ENCODE measurements around the gene SSBP3. TPM values are rescaled to one million over a fixed set of nuclear protein-coding genes. Genes with fewer than 3 reads are reported as not detected.

SSBP3 gene
- total RNA-seq, 2 donors from 2014 or later = 41.8 to 56.1 TPM

DNA sequence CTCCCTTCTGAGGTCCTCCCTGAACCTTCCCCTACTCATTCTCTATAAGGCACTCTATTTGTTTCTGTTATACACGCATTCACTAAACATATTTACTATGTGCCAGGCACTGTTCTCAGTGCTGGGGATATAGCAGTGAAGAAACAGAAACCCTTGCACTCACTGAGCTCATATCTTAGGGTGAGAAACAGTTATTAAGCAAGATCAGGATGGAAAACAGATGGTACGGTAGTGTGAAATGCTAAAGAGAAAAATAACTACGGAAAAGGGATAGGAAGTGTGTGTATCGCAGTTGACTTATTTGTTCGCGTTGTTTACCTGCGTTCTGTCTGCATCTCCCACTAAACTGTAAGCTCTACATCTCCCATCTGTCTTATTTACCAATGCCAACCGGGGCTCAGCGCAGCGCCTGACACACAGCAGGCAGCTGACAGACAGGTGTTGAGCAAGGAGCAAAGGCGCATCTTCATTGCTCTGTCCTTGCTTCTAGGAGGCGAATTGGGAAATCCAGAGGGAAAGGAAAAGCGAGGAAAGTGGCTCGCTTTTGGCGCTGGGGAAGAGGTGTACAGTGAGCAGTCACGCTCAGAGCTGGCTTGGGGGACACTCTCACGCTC lies 206.9 kb downstream of the SSBP3 start:
- DNase-seq (ENCODE audit: low spot score) = no peak
- intact Hi-C loops (cut with DNase I) = loop anchor here in 1 of 2 donors (10.0 kb wide), 2 partner anchors 74 to 206 kb away; partner anchors contain the start of gene SSBP3

DNA sequence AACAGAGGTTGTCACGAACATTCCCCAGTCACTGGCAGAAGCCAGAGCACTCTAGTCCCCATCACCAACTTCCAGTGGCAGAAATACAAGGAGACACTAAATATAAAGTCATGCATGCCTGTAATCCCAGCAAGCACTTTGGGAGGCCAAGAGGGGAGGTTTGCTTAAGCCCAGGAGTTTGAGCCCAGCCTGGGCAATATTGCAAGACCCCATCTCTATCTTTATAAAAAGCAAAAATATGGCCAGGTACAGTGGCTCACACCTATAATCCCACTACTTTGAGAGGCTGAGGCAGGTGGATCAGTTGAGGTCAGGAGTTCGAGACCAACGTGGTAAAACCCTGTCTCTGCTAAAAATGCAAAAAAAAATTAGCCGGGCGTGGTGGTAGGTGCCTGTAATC lies 212.7 kb downstream of the SSBP3 start:
- DNase-seq (ENCODE audit: low spot score) = no peak
- intact Hi-C loops (cut with DNase I) = loop anchor here in 1 of 2 donors (10.0 kb wide), 2 partner anchors 69 to 211 kb away; partner anchors contain the start of gene SSBP3

DNA sequence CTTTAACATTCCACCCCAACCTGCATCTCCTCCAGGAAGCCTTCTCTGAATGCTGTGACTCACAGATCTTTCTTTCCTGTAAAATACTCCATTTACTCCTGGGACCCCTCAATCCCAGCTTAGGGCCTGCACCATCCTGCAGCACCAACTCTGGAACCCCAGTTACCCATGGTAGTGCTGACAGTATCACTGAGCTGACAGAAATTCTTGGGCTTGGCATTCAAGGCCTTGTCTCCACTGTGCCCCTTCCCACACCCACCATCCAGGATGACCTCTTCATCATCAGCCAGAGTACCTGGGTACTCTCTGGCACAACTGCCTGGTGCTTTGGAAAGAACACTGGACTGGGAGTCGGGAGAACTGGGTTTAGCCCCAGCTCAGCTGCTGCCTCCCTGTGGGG lies 214.7 kb downstream of the SSBP3 start:
- no peak for DNase-seq (ENCODE audit: low spot score)
- intact Hi-C loops (cut with DNase I) = loop anchor here in 1 of 2 donors (10.0 kb wide), 2 partner anchors 67 to 213 kb away; partner anchors contain the start of gene SSBP3

DNA sequence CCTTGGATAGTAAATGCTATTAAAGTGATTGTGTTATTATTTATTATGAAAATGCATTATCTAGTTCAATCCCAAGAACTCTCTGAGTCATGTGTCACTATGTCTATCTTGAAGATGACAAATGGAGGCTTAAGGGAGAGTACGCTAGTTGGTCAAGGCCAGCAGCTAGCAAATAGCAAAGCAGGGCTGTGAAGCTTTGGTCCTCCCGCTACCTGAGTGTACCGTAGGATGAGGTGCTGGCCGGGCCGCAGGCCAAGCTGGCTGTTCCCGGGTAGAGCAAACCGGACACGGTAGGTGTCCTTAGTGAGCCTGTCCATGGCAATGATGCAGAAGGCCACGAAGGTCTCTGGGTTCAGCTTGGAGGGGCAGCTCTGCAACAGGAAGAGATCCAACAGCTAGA lies 215.7 kb downstream of the SSBP3 start:
- DNase-seq (ENCODE audit: low spot score) = no peak
- intact Hi-C loops (cut with DNase I) = loop anchor here in 1 of 2 donors (10.0 kb wide), 2 partner anchors 66 to 214 kb away; partner anchors contain the start of gene SSBP3

DNA sequence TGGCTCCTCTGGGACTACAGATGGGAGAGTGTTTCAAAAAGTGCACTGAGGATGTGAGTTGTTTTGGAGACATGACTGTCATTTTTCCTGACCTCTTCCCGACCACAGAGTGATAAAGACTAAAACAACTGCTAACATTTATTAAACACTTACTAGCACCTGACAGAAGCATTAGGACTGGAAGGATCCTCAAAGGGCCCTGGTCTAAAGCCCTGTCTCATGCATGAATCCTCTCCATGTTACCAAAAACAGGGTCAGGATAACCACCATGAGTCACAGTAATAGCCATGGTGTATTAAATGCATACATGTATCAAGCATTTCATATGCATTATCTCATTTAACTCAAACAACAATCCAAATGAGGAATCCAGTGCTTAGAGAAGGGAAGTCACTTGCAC lies 217.9 kb downstream of the SSBP3 start:
- no peak for DNase-seq (ENCODE audit: low spot score)
- intact Hi-C loops (cut with DNase I) = no loop called here

DNA sequence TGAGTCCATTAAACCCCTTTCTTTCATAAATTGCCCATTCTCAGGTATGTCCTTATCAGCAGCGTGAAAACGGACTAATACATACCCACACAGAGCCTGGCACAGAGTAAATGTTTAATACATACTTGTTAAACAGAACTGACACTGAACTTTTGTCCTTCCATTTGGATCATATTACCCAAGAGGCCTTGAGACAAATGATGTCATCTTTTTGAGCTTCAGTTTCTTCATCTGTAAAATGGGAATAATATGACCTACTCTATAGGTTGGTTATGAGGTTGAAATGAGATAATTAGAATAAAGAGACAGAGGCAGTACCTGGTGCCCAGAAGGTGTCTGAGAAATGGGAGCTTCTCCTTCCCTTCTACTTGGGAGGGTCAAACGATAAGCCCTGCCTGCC lies 220.1 kb downstream of the SSBP3 start:
- no peak for DNase-seq (ENCODE audit: low spot score)
- intact Hi-C loops (cut with DNase I) = no loop called here

- intact Hi-C loops (cut with DNase I) = no loop called here
- DNase-seq (ENCODE audit: low spot score) = no peak
Measured at GRCh38 chr1:54180701-54181360, 225.4 kb downstream of the SSBP3 start.

DNA sequence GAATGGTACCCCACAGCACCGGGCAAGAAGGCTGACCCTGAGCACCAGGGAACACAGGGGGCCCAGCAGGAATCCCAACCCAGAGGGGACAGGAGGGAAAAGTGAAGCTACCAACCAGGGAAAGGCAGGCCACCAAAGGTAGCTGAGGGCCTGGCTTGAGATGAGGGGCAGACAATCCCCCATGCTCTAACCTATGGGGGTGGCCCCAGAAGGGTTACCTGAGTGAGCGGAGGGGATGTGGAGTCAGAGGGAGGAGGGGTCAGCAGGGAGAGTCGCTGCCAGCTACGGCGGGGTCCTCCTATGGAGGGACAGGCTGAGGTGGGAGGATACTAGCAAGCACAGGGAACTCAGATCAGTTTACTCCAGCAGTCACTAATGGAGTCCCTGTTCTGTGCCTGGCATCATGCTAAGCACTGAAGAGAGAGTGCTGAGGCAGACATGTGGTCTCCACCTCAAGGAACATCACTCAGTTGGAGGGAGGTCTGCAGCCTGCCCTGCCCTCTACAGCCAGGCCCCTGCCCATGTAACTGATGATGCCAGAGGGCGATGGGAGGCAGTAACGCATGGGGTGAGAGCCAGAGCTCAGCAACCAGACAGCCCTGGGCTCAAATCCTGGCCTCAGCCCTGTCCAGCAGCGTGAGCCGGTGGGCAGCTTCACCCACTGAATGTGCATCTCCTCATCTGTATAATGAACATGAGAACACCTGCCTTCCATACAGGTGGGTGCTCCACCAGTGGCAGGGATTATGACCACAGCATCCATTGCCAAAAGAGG lies 227.7 kb downstream of the SSBP3 start:
- intact Hi-C loops (cut with DNase I) = no loop called here
- DNase-seq (ENCODE audit: low spot score) = no peak

GRCh38 chr1:54177726-54178125 lies 228.5 kb downstream of the SSBP3 start:
- intact Hi-C loops (cut with DNase I) = no loop called here
- no peak for DNase-seq (ENCODE audit: low spot score)

DNA sequence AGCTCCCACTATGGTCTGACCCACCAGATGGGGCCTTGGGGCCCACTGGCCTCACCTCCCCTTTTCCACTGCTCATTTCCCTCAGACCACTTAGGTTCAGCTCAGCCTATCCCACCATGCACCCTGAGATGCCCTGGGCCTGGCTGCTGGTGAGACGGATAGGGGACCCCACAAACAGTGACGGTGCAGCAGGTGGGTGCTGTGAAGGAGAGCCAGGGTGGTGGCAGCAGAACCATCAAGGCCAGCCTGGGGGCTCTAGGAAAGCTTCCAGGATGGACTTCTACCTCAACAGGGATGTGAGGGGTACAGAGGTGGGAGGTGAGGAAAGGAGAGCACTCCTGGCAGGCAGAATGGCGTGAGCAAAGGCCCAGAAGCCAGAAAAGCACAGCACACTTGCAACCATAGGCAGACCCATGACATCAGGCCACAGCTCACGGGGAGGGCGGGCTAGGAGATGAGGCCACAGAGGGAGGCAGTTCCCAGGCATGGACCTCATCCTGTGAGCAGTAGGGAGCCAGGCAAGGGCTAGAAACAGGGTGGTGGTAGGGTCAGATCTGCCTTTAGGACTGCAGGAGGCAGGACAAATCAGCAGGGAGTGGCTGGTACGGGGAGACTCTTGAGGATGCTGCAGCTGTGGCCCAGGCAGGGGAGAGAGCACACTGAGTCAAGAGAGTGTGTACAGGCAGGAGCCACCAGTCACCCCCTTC lies 229.4 kb downstream of the SSBP3 start:
- intact Hi-C loops (cut with DNase I) = no loop called here
- DNase-seq (ENCODE audit: low spot score) = no peak

Other genes with a start within 250 kb of the SSBP3 start
- 1 to 10 TPM; 5.0 to 6.7 TPM for gene CYB5RL, start 206.4 kb downstream of the SSBP3 start, total RNA-seq
- 10 to 100 TPM; 40.9 to 41.9 TPM for gene MRPL37, start 206.2 kb downstream of the SSBP3 start, total RNA-seq
- gene ACOT11, start 141.8 kb upstream of the SSBP3 start, total RNA-seq = 10 to 100 TPM in 1 of 2 donors, 1 to 10 TPM in 1; 6.5 to 10.3 TPM
- not detected for gene FAM151A, start 217.1 kb upstream of the SSBP3 start, total RNA-seq
- gene MROH7, start 235.4 kb upstream of the SSBP3 start, total RNA-seq = 1 to 10 TPM; 2.5 to 4.8 TPM